HT1080 (cell line): ENCODE data around the gene SPEN. TPM values are rescaled to one million over a fixed set of nuclear protein-coding genes. Genes with fewer than 3 reads are reported as not detected.
A peak's percentile ranks its signal among the peaks of the same experiment; 100 is the strongest.
"Not testable (repeated sequence)": the region's sequence is repeated elsewhere in the genome, so short reads cannot be mapped to it uniquely, and the experiment has no call there.

ENCODE experiments used
- DNase-seq: peaks from one replicate; pipeline ENCODE4 v3.0.0-alpha.2; 2015; ENCODE audit warnings: low read depth
- total RNA-seq: library from RNA; depleted of rRNA; stranded (reverse); fragments of >200 nt; shearing (Covaris generic); gene quantifications from 2 replicates; pipeline ENCODE4 v1.2.3, GENCODE V29; 2014

SPEN gene
- total RNA-seq, 1 experiment from 2014 or later: 15.3 TPM

DNA sequence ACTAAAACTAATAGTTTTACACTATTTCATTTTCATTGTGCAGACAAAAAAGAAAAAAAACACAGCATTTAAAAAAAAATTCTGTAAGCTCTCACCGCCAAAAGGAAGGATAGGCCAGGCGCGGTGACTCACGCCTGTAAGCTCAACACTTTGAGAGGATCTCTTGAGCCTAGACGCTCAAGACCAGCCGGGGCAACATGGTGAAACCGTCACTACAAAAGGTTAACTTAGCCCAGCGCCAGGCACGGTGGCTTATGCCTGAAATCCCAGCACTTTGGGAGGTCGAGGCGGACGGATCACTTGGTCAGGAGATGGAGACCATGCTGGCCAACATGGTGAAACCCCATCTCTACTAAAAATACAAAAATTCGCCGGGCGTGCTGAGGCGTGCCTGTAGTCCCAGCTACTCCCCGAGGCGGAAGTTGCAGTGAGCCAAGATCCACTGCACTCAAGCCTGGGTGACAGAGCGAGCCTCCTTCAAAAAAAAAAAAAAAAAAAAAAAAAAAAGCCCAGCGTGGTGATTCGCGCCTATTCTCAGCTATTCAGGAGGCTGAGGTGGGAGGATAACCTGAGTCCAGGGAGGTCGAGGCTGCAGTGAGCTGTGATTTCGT is 14.3 kb upstream of the SPEN start:
- no peak for DNase-seq

- no peak for DNase-seq
These were observed 13.6 kb upstream of the SPEN start for GRCh38 chr1:15833842-15834405.

- peak; percentile 91 for DNase-seq
These were observed 12.9 kb upstream of the SPEN start for GRCh38 chr1:15834406-15835204.

GRCh38 chr1:15835205-15835740 is 12.2 kb upstream of the SPEN start:
- no peak for DNase-seq

- peak; percentile 98 for DNase-seq
These were observed 11.6 kb upstream of the SPEN start for GRCh38 chr1:15835741-15836510.

DNA sequence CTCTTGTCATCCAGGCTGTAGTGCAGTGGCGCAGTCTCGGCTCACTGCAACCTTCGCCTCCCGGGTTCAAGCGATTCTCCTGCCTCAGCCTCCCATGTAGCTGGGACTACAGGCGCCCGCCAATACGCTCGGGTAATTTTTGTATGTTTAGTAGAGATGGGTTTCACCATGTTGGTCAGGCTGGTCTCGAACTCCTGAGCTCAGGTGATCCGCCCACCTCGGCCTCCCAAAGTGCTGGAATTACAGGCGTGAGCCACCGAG is 11.1 kb upstream of the SPEN start:
- not testable (repeated sequence) for DNase-seq

- DNase-seq: no peak
These were observed 10.5 kb upstream of the SPEN start for GRCh38 chr1:15836772-15837669.

DNA sequence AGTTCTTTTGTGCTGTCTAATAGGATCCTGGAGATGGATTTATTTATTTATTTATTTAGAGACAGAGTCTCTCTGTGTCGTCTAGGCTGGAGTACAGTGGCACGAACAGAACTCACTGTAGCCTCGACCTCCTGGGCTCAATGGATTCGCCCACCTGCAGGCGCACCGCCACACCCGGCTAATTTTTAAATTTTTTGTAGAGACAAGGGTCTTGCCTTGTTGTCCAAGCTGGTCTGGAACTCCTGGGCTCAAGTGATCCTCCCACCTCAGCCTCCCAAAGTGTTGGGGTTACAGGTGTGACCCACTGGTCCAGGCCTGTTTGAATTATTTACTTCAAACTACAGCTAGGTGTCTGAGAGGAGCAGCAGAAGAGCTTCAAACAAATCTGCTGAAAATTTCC is 9.6 kb upstream of the SPEN start:
- DNase-seq: no peak

DNA sequence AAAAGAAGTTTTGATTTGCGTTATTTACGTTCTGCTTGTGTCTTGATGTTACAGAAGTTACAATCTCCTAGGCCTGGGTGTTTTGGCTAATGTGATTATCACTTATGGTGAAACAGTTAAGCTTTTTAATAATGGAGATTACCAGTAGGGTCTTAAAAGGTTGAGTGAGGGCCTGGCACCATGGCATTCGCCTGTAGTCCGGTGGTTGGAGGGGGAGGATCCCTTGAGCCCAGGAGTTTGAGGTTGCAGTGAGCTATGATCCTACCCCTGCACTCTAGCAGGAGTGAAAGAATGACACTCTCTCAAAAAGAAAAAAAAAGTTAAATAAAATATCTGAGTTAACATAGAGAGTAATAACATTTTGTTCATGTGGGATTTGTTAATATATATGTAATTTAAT is 8.8 kb upstream of the SPEN start:
- DNase-seq: no peak

DNA sequence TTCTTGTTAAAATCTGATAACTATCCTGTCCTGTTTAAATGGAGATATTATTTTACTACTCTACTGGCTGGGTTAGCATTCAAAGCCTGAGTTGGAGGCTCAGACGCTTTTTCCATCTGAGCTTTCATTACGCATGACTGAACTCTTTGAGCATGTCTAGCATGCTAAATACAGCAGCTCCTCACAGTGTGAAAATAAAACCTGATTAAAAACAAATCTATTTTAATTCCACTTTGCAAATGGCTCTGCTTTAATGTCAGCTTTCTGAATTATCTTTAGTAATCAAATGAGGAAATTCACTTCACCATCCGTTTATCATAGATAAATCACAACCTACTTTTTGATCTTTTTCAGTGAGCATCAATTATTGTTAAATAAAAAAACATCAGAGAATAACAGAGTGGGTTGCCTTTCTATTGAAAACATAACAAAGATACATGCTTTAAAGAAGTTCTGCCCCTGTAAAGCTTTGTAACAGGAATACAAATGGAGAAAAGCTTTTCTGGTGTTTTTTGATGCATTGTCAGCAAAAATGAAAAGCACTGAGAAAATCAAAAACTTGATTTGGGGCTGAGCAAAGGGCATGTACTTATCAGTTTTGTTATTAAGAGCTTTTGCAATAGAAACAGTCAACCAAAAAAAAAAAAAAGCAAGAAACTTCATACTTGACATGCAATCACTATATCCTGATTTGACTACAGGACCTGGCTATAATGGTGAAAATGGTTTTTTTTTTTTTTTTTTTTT is 3.5 kb upstream of the SPEN start:
- no peak for DNase-seq

- DNase-seq: not testable (repeated sequence)
These were observed 1.5 kb upstream of the SPEN start for GRCh38 chr1:15846056-15846455.

- DNase-seq: no peak
These were observed 311 bp downstream of the SPEN start for GRCh38 chr1:15847893-15848142.

GRCh38 chr1:15848143-15848928 is 829 bp downstream of the SPEN start:
- no peak for DNase-seq

DNA sequence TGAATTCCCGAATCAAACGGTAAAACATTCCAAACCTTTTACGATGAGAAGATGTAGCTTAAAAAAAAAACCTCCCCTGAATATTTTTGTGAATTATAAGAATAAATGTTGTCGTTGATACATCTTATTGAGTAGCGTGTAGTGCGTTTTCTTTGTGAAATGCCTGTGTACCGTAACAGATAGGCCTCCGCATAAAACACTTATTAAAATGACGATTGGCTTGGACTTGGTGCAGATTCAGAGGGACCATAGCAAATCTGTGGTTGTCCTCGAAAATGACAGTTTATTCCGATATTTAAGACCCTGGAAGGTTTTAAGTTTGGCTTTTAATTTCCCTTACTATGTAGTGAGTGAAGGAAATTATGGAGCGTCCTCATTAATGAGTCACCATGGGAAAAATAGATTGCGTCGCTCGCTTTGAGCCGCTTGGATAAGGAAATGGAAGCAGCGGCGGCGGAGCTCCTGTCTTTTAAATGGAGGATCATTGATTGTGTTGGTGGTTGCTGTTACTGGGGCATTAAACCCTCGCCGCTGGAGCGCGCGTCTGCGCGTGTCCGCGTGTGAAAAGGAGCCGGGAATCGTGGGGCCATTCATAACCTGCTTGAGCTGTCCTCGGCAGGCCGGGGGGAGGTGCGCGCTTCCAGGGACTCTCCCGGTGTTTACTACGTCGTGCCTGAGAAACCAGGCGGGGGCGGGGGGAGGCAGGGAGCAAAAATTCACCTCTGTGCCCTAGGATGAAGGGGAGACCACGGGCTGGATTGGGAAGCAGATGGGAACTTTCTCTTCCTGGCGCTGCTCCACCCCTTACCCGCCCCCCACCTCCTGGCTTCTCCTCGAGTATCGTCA is 1.6 kb downstream of the SPEN start:
- peak; percentile 92 for DNase-seq

- DNase-seq: peak; percentile 69
These were observed 2.3 kb downstream of the SPEN start for GRCh38 chr1:15849775-15850324.

GRCh38 chr1:15850471-15851001 is 3.0 kb downstream of the SPEN start:
- DNase-seq: no peak

GRCh38 chr1:15851210-15852035 is 3.9 kb downstream of the SPEN start:
- no peak for DNase-seq
